MM.1S (cell line): ENCODE measurements around the gene SNX9.

Experiments
- DNase-seq: peaks from one replicate; pipeline ENCODE4 v3.0.0-alpha.2; 2015
- H2AFZ ChIP-seq: fragments of 300-600 bp; sonication (generic); 2 replicates; pipeline ENCODE4 v1.6.0; 2016; ENCODE audit warnings: antibody characterized with exemption, low read length
- H3F3A ChIP-seq: fragments of 300-600 bp; sonication (generic); 2 replicates; pipeline ENCODE4 v1.6.1; 2016; ENCODE audit warnings: mild to moderate bottlenecking, antibody characterized with exemption, low read length, moderate library complexity, mixed read lengths; ENCODE audit not compliant: insufficient read depth
- H3K27ac ChIP-seq: fragments of 300-600 bp; sonication (generic); 2 replicates; pipeline ENCODE4 v1.5.1; 2016; ENCODE audit warnings: mild to moderate bottlenecking, low read length
- H3K27me3 ChIP-seq: fragments of 300-600 bp; sonication (generic); replicated peaks from 2 replicates; pipeline ENCODE4 v1.6.0; 2016; ENCODE audit warnings: low read length; ENCODE audit not compliant: insufficient read depth
- H3K36me3 ChIP-seq: fragments of 300-600 bp; sonication (generic); replicated peaks from 2 replicates; pipeline ENCODE4 v1.6.1; 2016; ENCODE audit warnings: mild to moderate bottlenecking, low read length, mixed read lengths; ENCODE audit not compliant: insufficient read depth
- H3K4me1 ChIP-seq: fragments of 300-600 bp; sonication (generic); 2 replicates; pipeline ENCODE4 v1.6.1; 2016; ENCODE audit warnings: low read length, mixed read lengths
- H3K4me2 ChIP-seq: fragments of 300-600 bp; sonication (generic); 2 replicates; pipeline ENCODE4 v1.6.0; 2016; ENCODE audit warnings: low read depth, low read length
- H3K4me3 ChIP-seq: fragments of 300-600 bp; sonication (generic); 2 replicates; pipeline ENCODE4 v1.5.1; 2016; ENCODE audit warnings: low read length, mixed read lengths
- H3K79me2 ChIP-seq: fragments of 300-600 bp; sonication (generic); 2 replicates; pipeline ENCODE4 v1.6.1; 2016; ENCODE audit warnings: mixed run types, low read length, mixed read lengths
- H3K9ac ChIP-seq: fragments of 300-600 bp; sonication (generic); 2 replicates; pipeline ENCODE4 v1.6.1; 2016; ENCODE audit warnings: low read length, mixed read lengths
- H3K9me2 ChIP-seq: fragments of 300-600 bp; sonication (generic); replicated peaks from 2 replicates; pipeline ENCODE4 v1.6.1; 2016; ENCODE audit warnings: mild to moderate bottlenecking, low read length, mixed read lengths; ENCODE audit not compliant: insufficient read depth
- H3K9me3 ChIP-seq: fragments of 300-600 bp; sonication (generic); replicated peaks from 2 replicates; pipeline ENCODE4 v1.6.1; 2016; ENCODE audit warnings: mild to moderate bottlenecking, low read length, mixed read lengths; ENCODE audit not compliant: insufficient read depth
- H4K20me1 ChIP-seq: fragments of 300-600 bp; sonication (generic); 2 replicates; pipeline ENCODE4 v1.6.1; 2016; ENCODE audit warnings: mild to moderate bottlenecking, low read length, moderate library complexity, mixed read lengths; ENCODE audit not compliant: insufficient read depth
- CTCF ChIP-seq: fragments of 300-600 bp; sonication (generic); IDR thresholded peaks from 2 replicates; pipeline ENCODE4 v1.5.1; 2016; ENCODE audit warnings: antibody characterized with exemption, low read length, mixed read lengths
- EZH2 ChIP-seq: fragments of 300-600 bp; sonication (generic); optimal IDR thresholded peaks from 2 replicates; pipeline ENCODE3; 2017; ENCODE audit warnings: low read depth, mild to moderate bottlenecking, antibody characterized with exemption, low read length, mixed read lengths
- EZH2phosphoT487 ChIP-seq: fragments of 300-600 bp; sonication (generic); IDR thresholded peaks from 2 replicates; pipeline ENCODE4 v1.6.1; 2018; ENCODE audit warnings: antibody characterized with exemption, low read length

The SNX9 gene

GRCh38 chr6:157787080-157787479, 36.0 kb upstream of the SNX9 start:
- no peak overlapping the region for H3K27ac ChIP-seq
- H3K9me3 ChIP-seq, result no peaks in the 10 kb centered on the region
- H3K79me2 ChIP-seq, result no peaks in the 10 kb centered on the region
- no peaks in the 10 kb centered on the region for H3K4me1 ChIP-seq
- H3F3A ChIP-seq, result no peaks in the 10 kb centered on the region
- H3K9me2 ChIP-seq, result no peaks in the 10 kb centered on the region
- no peak for DNase-seq
- no peak overlapping the region for H3K9ac ChIP-seq
- H3K4me2 ChIP-seq, result no peak overlapping the region
- TF ChIP-seq EZH2phosphoT487 (no peak), CTCF (no peak), EZH2 (no peak)
- no peaks in the 10 kb centered on the region for H3K36me3 ChIP-seq
- H3K4me3 ChIP-seq, result no peak overlapping the region
- no peaks in the 10 kb centered on the region for H3K27me3 ChIP-seq
- H2AFZ ChIP-seq, result no peak overlapping the region
- H4K20me1 ChIP-seq, result no peaks in the 10 kb centered on the region

GRCh38 chr6:157788180-157788579, 34.9 kb upstream of the SNX9 start:
- no peak overlapping the region for H3K9ac ChIP-seq
- H3K79me2 ChIP-seq, result no peaks in the 10 kb centered on the region
- H3K27me3 ChIP-seq, result no peaks in the 10 kb centered on the region
- no peak overlapping the region for H3K4me3 ChIP-seq
- no peak overlapping the region for H2AFZ ChIP-seq
- no peaks in the 10 kb centered on the region for H3K4me1 ChIP-seq
- no peaks in the 10 kb centered on the region for H3F3A ChIP-seq
- no peak for TF ChIP-seq CTCF
- no peak for TF ChIP-seq EZH2
- TF ChIP-seq EZH2phosphoT487, result no peak
- H3K9me3 ChIP-seq, result no peaks in the 10 kb centered on the region
- H3K36me3 ChIP-seq, result no peaks in the 10 kb centered on the region
- H3K9me2 ChIP-seq, result no peaks in the 10 kb centered on the region
- no peak overlapping the region for H3K4me2 ChIP-seq
- no peaks in the 10 kb centered on the region for H4K20me1 ChIP-seq
- DNase-seq, result no peak
- no peak overlapping the region for H3K27ac ChIP-seq

DNA sequence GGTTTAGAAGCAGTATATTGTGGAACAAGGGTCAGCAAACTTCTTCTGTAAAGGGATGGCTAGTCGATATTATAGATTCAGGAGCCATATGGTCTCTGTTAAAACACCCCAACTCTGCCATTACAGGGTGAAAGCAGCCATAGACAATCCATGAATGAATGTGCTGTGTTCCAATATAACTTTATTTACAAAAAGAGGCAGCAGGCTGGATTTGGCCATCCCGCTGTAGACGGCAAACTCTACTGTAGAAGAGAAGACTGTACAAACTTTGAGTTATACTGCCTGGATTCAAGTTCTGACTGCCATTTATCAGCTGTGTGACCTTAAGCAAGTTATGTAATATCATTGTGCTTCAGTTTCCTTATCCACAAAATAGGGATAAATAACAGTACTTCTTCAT, 33.7 kb upstream of the SNX9 start:
- no peak for DNase-seq
- TF ChIP-seq EZH2, result no peak
- TF ChIP-seq EZH2phosphoT487, result no peak
- TF ChIP-seq CTCF, result no peak
- Histone ChIP-seq H3K4me3 (no peak overlapping the region), H4K20me1 (no peaks in the 10 kb centered on the region), H2AFZ (no peak overlapping the region), H3K4me1 (no peaks in the 10 kb centered on the region), H3K9ac (no peak overlapping the region), H3K4me2 (no peak overlapping the region), H3K27ac (no peak overlapping the region), H3K36me3 (no peaks in the 10 kb centered on the region), H3K27me3 (no peaks in the 10 kb centered on the region), H3K9me3 (no peaks in the 10 kb centered on the region), H3F3A (no peaks in the 10 kb centered on the region), H3K79me2 (no peaks in the 10 kb centered on the region), H3K9me2 (no peaks in the 10 kb centered on the region)

GRCh38 chr6:157789861-157790260, 33.2 kb upstream of the SNX9 start:
- TF ChIP-seq CTCF, result no peak
- TF ChIP-seq EZH2phosphoT487, result no peak
- TF ChIP-seq EZH2, result no peak
- DNase-seq, result no peak
- H3K4me3 ChIP-seq, result no peak overlapping the region
- H3K9me2 ChIP-seq, result no peaks in the 10 kb centered on the region
- H3K27me3 ChIP-seq, result no peaks in the 10 kb centered on the region
- no peaks in the 10 kb centered on the region for H3K9me3 ChIP-seq
- H3K4me2 ChIP-seq, result no peak overlapping the region
- H3K79me2 ChIP-seq, result no peaks in the 10 kb centered on the region
- no peak overlapping the region for H3K9ac ChIP-seq
- no peaks in the 10 kb centered on the region for H3K36me3 ChIP-seq
- no peaks in the 10 kb centered on the region for H4K20me1 ChIP-seq
- H2AFZ ChIP-seq, result no peak overlapping the region
- no peaks in the 10 kb centered on the region for H3F3A ChIP-seq
- H3K27ac ChIP-seq, result no peak overlapping the region
- no peaks in the 10 kb centered on the region for H3K4me1 ChIP-seq
